GM12878 (cell line): ENCODE results near the gene TMCC2.

Experiments
- CTCF ChIP-seq, 3 experiments: IDR thresholded peaks in 2 of 3; conservative IDR thresholded peaks in 1 of 3; 2 replicates each; pipeline ENCODE4 v1.5.1; 2011; ENCODE audit warnings: low read depth in 3 of 3, low read length in 3 of 3, mild to moderate bottlenecking in 3 of 3, control low read depth in 2 of 3, moderate library complexity in 2 of 3, inconsistent platforms in 1 of 3, mixed read lengths in 1 of 3; ENCODE audit not compliant: control insufficient read depth in 2 of 3, insufficient read depth in 1 of 3; ENCODE audit errors: extremely low read depth in 1 of 3
- EZH2 ChIP-seq: IDR thresholded peaks from 2 replicates; pipeline ENCODE4 v1.6.1; 2012; ENCODE audit warnings: low read depth, mild to moderate bottlenecking, control low read depth, inconsistent platforms, low read length, borderline replicate concordance; ENCODE audit not compliant: control insufficient read depth
- POLR2A ChIP-seq: IDR thresholded peaks from 2 replicates; pipeline ENCODE4 v1.6.1; 2011; ENCODE audit warnings: low read depth, mild to moderate bottlenecking, low read length
- RBBP5 ChIP-seq: fragments of 200-600 bp; sonication (generic); conservative IDR thresholded peaks from 2 replicates; pipeline ENCODE4 v1.6.1; 2016
- ZBTB33 ChIP-seq: fragments of 450-650 bp; IDR thresholded peaks from 2 replicates; pipeline ENCODE4 v1.6.1; 2017; ENCODE audit warnings: mild to moderate bottlenecking
- ZNF24 ChIP-seq: fragments of 450-650 bp; IDR thresholded peaks from 2 replicates; pipeline ENCODE4 v1.6.1; 2017; ENCODE audit warnings: antibody characterized with exemption, mild to moderate bottlenecking

- no peak for TF ChIP-seq CTCF (IDR thresholded peaks at IDR 0.05 in 2 of 3, conservative IDR thresholded peaks at IDR 0.05 in 1 of 3; ENCODE audit: control insufficient read depth in 2 of 3, extremely low read depth in 1 of 3, insufficient read depth in 1 of 3, low read depth in 3 of 3, low read length in 3 of 3)
- no peak for TF ChIP-seq RBBP5
- no peak for TF ChIP-seq ZNF24
- TF ChIP-seq ZBTB33 = no peak
- no peak for TF ChIP-seq POLR2A
- no peak for TF ChIP-seq EZH2
Observed at GRCh38 chr1:205271745-205272144, 44.0 kb downstream of the TMCC2 start.
